Brain microvascular endothelial cell (primary cell): ENCODE results near the gene GPT2.
A peak's percentile ranks its signal among the peaks of the same experiment; 100 is the strongest.

Experiments
- DNase-seq: peaks from one replicate; pipeline ENCODE4 v3.0.0-alpha.2; 2020
- H3K27ac ChIP-seq: fragments of 250-450 bp; sonication (Bioruptor Pico); 2 replicates; pipeline ENCODE4 v1.5.1; 2020; ENCODE audit warnings: mild to moderate bottlenecking, moderate library complexity
- H3K27me3 ChIP-seq: fragments of 250-450 bp; sonication (Bioruptor Pico); replicated peaks from 2 replicates; pipeline ENCODE4 v1.5.1; 2020; ENCODE audit warnings: mild to moderate bottlenecking
- H3K36me3 ChIP-seq: fragments of 250-450 bp; sonication (Bioruptor Pico); replicated peaks from 2 replicates; pipeline ENCODE4 v1.5.1; 2020; ENCODE audit warnings: mild to moderate bottlenecking
- H3K4me3 ChIP-seq: 2 replicates; pipeline ENCODE4 v1.5.1; 2011; ENCODE audit warnings: low read depth, mild to moderate bottlenecking, control low read depth, low read length, moderate library complexity
- CTCF ChIP-seq: IDR thresholded peaks from 2 replicates; pipeline ENCODE4 v1.5.1; 2011; ENCODE audit warnings: low read depth, mild to moderate bottlenecking, moderate library complexity, low read length, control low read depth, inconsistent platforms; ENCODE audit errors: missing control alignments
- in situ Hi-C: cut with HindIII; loops from 2 replicates; pipeline ENCODE4 v1.10.0; 2017; ENCODE audit warnings: low sequenced_read_pairs, low pct_ligation_motif_present

The GPT2 gene

DNA sequence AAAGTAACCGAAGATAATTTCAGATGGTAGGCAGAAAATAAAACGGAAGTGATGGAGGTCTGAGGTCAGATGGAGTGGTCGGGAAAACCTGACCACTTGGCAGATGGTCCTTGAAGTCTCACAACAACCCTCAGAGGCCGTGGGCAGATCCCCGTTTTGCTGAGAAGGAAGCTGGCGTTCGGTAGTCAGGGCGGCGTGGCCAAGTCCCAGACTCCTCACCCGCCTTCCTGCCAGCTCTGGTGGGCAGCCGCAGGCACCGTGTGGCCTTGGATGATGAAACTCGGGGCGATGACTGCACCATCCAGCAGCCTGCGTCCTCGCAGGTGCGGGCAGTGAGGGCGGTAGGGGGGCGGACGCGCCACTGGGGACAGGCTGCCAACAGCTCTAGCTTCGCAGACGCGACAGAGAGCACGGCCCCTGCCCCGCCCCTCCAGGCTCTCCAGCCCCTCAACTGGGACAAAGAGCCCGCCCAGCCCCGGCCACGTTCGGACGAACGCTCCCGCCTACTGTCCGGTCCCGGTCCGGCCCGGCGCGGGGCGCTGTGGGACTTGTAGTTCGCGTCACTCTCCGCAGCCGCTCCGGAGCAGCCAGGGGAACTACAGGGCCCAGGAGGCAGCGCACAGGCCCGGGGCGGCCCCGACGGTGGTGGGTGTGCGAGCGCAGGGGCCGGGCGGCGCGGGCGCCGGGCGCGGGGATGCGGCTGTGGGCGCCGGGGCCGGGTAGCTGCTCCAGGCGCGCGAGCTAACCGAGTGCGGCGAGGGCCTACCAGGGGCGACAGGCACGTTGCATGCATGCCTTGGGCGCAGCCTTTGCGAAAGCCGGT is at the start of gene GPT2:
GPT2 (plus strand) TSS at position 673 of the 823 bp plus-strand sequence. CDS start 354 bp downstream, outside the sequence.
- Histone ChIP-seq H3K4me3 (peak within 1 kb of the TSS; percentile 92), H3K27me3 (no peaks in the 10 kb centered on the region), H3K27ac (no peak within 1 kb of the TSS), H3K36me3 (no peaks in the 10 kb centered on the region)
- peak; percentile 93 for DNase-seq
- TF ChIP-seq CTCF: no peak
- in situ Hi-C loops: no loop called here

DNA sequence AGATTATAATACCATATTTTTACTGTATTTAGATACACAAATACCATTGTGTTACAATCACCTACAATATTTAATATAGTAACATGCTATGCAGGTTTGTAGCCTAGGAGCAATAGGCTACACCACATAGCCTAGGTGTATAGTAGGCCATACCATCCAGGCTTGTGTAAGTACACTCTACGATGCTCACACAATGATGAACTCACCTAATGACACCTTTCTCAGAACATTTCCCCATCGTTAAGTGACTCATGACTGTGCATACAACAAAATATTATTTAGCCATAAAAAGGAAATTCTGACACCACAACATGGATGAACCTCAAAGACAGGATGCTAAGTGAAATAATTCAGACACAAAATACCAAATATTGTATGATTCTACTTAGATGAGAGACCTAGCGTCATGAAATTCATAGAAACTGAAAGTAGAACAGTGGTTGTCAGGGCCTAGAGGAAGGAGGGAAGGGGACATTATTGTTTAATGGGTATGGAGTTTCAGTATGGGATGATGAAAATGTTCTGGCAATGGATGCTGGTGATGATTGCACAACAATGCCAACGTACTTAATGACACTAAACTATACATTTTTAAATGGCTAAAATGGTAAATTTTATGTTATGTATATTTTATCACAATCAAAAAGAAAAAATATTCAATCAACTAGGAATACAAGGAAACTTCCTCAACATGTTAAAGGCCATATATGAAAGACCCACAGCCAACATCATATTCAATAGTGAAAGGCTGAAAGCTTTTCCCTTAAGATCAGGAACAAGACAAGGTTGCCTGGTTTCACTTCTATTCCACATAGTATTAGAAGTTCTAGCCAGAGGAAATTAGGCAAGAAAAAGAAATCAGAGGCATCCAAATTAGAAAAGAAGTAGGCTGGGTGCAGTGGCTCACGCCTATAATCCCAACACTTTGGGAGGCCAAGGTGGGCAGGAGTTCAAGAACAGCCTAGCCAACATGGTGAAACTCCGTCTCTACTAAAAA is 47.3 kb upstream of the GPT2 start:
- Histone ChIP-seq H3K4me3 (no peak overlapping the region), H3K27me3 (no peaks in the 10 kb centered on the region), H3K27ac (no peak overlapping the region), H3K36me3 (no peaks in the 10 kb centered on the region)
- no peak for TF ChIP-seq CTCF
- no peak for DNase-seq
- in situ Hi-C loops: no loop called here

- no peak for TF ChIP-seq CTCF
- in situ Hi-C loops: no loop called here
These were observed 44.1 kb upstream of the GPT2 start for GRCh38 chr16:46839986-46840443.

GRCh38 chr16:46842192-46842895 is 41.8 kb upstream of the GPT2 start:
- Histone ChIP-seq H3K4me3 (no peak overlapping the region), H3K27ac (no peak overlapping the region), H3K36me3 (no peaks in the 10 kb centered on the region), H3K27me3 (no peaks in the 10 kb centered on the region)
- TF ChIP-seq CTCF: no peak
- no peak for DNase-seq
- in situ Hi-C loops: no loop called here

More at GRCh38 chr16:46839986-46840443, 44.1 kb upstream of the GPT2 start:
- no peaks in the 10 kb centered on the region for H3K36me3 ChIP-seq
- no peak for DNase-seq
- H3K4me3 ChIP-seq: no peak overlapping the region
- no peaks in the 10 kb centered on the region for H3K27me3 ChIP-seq
- no peak overlapping the region for H3K27ac ChIP-seq

DNA sequence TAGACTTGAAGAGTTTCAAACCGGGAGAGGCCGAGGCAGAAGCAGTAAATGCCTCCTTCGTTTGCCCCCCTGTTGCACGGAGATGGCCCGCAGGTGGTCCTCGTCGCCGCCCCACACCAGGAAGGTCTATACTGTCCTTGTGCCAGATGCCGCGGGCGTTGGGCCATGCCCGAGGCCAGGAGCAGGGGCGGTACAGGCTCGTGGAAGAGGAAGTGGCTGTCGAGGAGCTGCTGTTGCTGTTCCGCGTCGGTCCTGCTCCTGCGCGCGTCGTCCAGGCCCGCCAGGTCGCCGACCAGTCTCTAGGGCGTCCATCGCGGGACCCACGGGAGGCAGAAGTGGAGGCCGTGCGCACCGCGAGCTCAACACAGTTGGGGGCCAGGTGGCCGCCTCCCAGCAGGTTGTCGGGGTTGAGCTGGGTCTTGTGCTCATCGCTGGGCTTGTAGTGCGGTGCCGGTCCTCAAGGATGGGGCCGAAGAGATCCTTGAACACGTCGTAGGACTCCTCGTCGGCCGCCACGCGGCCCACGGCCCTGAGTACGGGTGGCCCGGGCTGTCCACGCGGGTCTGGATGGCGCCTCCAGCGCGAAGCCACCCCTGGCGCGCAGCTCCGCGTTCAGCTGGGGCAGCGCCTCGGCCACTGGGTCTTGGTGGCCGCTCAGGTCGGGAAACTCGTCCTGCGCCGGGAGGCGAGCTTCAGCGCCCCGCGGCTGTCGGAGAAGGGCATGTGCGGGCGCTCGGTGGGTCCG is 40.1 kb upstream of the GPT2 start:
- no peaks in the 10 kb centered on the region for H3K36me3 ChIP-seq
- H3K27ac ChIP-seq: no peak overlapping the region
- H3K4me3 ChIP-seq: no peak overlapping the region
- no peak for DNase-seq
- no peak for TF ChIP-seq CTCF
- in situ Hi-C loops: no loop called here
- no peaks in the 10 kb centered on the region for H3K27me3 ChIP-seq
